Spleen (tissue), 7 donors: Measurements from ENCODE around the gene TEX13B.

Experiments
- POLR2A ChIP-seq, 3 donors: fragments of 450-650 bp; IDR thresholded peaks; one replicate each; pipeline ENCODE4 v1.5.1; 2017; ENCODE audit warnings: antibody characterized with exemption in 3 of 3, mild to moderate bottlenecking in 1 of 3
- TF ChIP-seq, protein P1 (sequence below), 11 experiments: fragments of 200-600 bp in 7 of 11; fragments of 450-650 bp in 4 of 11; sonication (generic) in 4 of 11; IDR thresholded peaks in 8 of 11; conservative IDR thresholded peaks in 3 of 11; 1 replicate in 7 of 11; 2 replicates in 4 of 11; pipeline versions ENCODE4 v1.4.0 to v1.8.0; 2016 to 2021; ENCODE audit warnings: antibody characterized with exemption in 11 of 11, inconsistent platforms in 4 of 11, mild to moderate bottlenecking in 1 of 11
- donor health status: DM: no; HTN: no; CAD: no; lungs with moderate emphysema.
- donor health status: DM: no; HTN: no; CAD: no.
- donor health status: DM: no; HTN: no; CAD: no.

DNA sequence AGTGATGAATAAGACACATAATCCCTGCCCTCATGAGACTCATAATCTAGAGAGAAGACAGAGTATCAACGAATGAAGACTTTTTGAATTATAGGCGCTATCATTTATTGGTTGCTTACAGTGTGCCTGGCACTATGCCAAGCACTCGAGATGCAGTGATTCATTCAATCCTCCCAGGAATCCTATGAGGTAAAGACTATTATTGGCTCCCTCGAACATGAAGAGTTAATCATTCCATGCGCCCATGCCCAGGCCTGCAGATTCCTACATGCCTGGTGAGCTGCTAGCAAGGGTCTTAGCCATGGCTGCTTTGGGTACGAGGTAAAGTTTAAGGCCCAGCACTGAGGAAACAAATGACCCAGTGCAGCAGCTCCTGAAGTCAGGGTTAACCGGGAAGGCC, 47.0 kb downstream of the TEX13B start:
- TF ChIP-seq, protein P1, sequence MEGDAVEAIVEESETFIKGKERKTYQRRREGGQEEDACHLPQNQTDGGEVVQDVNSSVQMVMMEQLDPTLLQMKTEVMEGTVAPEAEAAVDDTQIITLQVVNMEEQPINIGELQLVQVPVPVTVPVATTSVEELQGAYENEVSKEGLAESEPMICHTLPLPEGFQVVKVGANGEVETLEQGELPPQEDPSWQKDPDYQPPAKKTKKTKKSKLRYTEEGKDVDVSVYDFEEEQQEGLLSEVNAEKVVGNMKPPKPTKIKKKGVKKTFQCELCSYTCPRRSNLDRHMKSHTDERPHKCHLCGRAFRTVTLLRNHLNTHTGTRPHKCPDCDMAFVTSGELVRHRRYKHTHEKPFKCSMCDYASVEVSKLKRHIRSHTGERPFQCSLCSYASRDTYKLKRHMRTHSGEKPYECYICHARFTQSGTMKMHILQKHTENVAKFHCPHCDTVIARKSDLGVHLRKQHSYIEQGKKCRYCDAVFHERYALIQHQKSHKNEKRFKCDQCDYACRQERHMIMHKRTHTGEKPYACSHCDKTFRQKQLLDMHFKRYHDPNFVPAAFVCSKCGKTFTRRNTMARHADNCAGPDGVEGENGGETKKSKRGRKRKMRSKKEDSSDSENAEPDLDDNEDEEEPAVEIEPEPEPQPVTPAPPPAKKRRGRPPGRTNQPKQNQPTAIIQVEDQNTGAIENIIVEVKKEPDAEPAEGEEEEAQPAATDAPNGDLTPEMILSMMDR (IDR thresholded peaks at IDR 0.05 in 8 of 11, conservative IDR thresholded peaks at IDR 0.05 in 3 of 11), result no peak
- TF ChIP-seq POLR2A (IDR thresholded peaks at IDR 0.05), result no peak
